ENCODE results near the gene CASK. TPM values are rescaled to one million over a fixed set of nuclear protein-coding genes. Genes with fewer than 3 reads are reported as not detected.

Gene CASK
- total RNA-seq, 1 donor, result 55.4 TPM

- no peak for TF ChIP-seq CTCF (IDR thresholded peaks at IDR 0.05; ENCODE audit: extremely low read depth, low read depth, low read length)
- Histone ChIP-seq H3K79me2 (ENCODE audit: insufficient read depth, low read length) (peaks cover 26% of the 10 kb centered on the region), H3K27ac (ENCODE audit: low read depth, low read length) (no peak overlapping the region), H3K4me2 (ENCODE audit: insufficient read depth, low read length) (no peak overlapping the region), H3K9me3 (ENCODE audit: low read depth, low read length) (no peaks in the 10 kb centered on the region), H3K4me1 (ENCODE audit: insufficient read depth, low read length) (peaks cover 7% of the 10 kb centered on the region), H4K20me1 (ENCODE audit: insufficient read depth, low read length) (no peaks in the 10 kb centered on the region), H3K36me3 (ENCODE audit: insufficient read depth, low read length) (no peaks in the 10 kb centered on the region), H3K27me3 (ENCODE audit: insufficient read depth, low read length) (no peaks in the 10 kb centered on the region), H2AFZ (ENCODE audit: low read length) (no peak overlapping the region), H3K4me3 (ENCODE audit: insufficient read depth, low read length) (no peak overlapping the region)
- no peak for DNase-seq (ENCODE audit: insufficient read length, low spot score, missing footprints)
Observed at GRCh38 chrX:41903544-41903943, 19.8 kb downstream of the CASK start.

GRCh38 chrX:41900321-41900720 lies 23.0 kb downstream of the CASK start:
- no peaks in the 10 kb centered on the region for H3K4me1 ChIP-seq (ENCODE audit: insufficient read depth, low read length)
- TF ChIP-seq CTCF (IDR thresholded peaks at IDR 0.05; ENCODE audit: extremely low read depth, low read depth, low read length), result no peak
- H3K27me3 ChIP-seq (ENCODE audit: insufficient read depth, low read length), result no peaks in the 10 kb centered on the region
- H4K20me1 ChIP-seq (ENCODE audit: insufficient read depth, low read length), result no peaks in the 10 kb centered on the region
- H3K36me3 ChIP-seq (ENCODE audit: insufficient read depth, low read length), result no peaks in the 10 kb centered on the region
- no peak overlapping the region for H2AFZ ChIP-seq (ENCODE audit: low read length)
- H3K9me3 ChIP-seq (ENCODE audit: low read depth, low read length), result no peaks in the 10 kb centered on the region
- DNase-seq (ENCODE audit: insufficient read length, low spot score, missing footprints), result no peak
- H3K4me2 ChIP-seq (ENCODE audit: insufficient read depth, low read length), result no peak overlapping the region
- H3K27ac ChIP-seq (ENCODE audit: low read depth, low read length), result no peak overlapping the region
- H3K79me2 ChIP-seq (ENCODE audit: insufficient read depth, low read length), result peaks cover 14% of the 10 kb centered on the region
- no peak overlapping the region for H3K4me3 ChIP-seq (ENCODE audit: insufficient read depth, low read length)

GRCh38 chrX:41895826-41896225 lies 27.5 kb downstream of the CASK start:
- no peak overlapping the region for H3K4me2 ChIP-seq (ENCODE audit: insufficient read depth, low read length)
- TF ChIP-seq CTCF (IDR thresholded peaks at IDR 0.05; ENCODE audit: extremely low read depth, low read depth, low read length), result no peak

GRCh38 chrX:41890026-41890423 lies 33.3 kb downstream of the CASK start:
- Histone ChIP-seq H3K79me2 (ENCODE audit: insufficient read depth, low read length) (peaks cover 8% of the 10 kb centered on the region), H2AFZ (ENCODE audit: low read length) (no peak overlapping the region), H3K4me1 (ENCODE audit: insufficient read depth, low read length) (no peaks in the 10 kb centered on the region), H3K27me3 (ENCODE audit: insufficient read depth, low read length) (no peaks in the 10 kb centered on the region), H3K36me3 (ENCODE audit: insufficient read depth, low read length) (no peaks in the 10 kb centered on the region), H3K4me3 (ENCODE audit: insufficient read depth, low read length) (no peak overlapping the region), H4K20me1 (ENCODE audit: insufficient read depth, low read length) (no peaks in the 10 kb centered on the region), H3K27ac (ENCODE audit: low read depth, low read length) (no peak overlapping the region), H3K9me3 (ENCODE audit: low read depth, low read length) (no peaks in the 10 kb centered on the region), H3K4me2 (ENCODE audit: insufficient read depth, low read length) (no peak overlapping the region)
- TF ChIP-seq CTCF (IDR thresholded peaks at IDR 0.05; ENCODE audit: extremely low read depth, low read depth, low read length), result no peak
- no peak for DNase-seq (ENCODE audit: insufficient read length, low spot score, missing footprints)

More at GRCh38 chrX:41895826-41896225, 27.5 kb downstream of the CASK start:
- H3K9me3 ChIP-seq (ENCODE audit: low read depth, low read length), result no peaks in the 10 kb centered on the region
- H3K36me3 ChIP-seq (ENCODE audit: insufficient read depth, low read length), result no peaks in the 10 kb centered on the region
- H4K20me1 ChIP-seq (ENCODE audit: insufficient read depth, low read length), result no peaks in the 10 kb centered on the region
- no peaks in the 10 kb centered on the region for H3K4me1 ChIP-seq (ENCODE audit: insufficient read depth, low read length)
- no peak overlapping the region for H2AFZ ChIP-seq (ENCODE audit: low read length)
- no peak overlapping the region for H3K4me3 ChIP-seq (ENCODE audit: insufficient read depth, low read length)
- H3K79me2 ChIP-seq (ENCODE audit: insufficient read depth, low read length), result no peaks in the 10 kb centered on the region
- H3K27me3 ChIP-seq (ENCODE audit: insufficient read depth, low read length), result no peaks in the 10 kb centered on the region
- no peak overlapping the region for H3K27ac ChIP-seq (ENCODE audit: low read depth, low read length)
- no peak for DNase-seq (ENCODE audit: insufficient read length, low spot score, missing footprints)

Measured in osteoblast (primary cell).